ENCODE measurements around the gene TMEM117. TPM values are rescaled to one million over a fixed set of nuclear protein-coding genes. Genes with fewer than 3 reads are reported as not detected.
A peak's percentile ranks its signal among the peaks of the same experiment; 100 is the strongest.
"Not testable (repeated sequence)": the region's sequence is repeated elsewhere in the genome, so short reads cannot be mapped to it uniquely, and the experiment has no call there.

The TMEM117 gene
- total RNA-seq, 1 donor from 2014 or later, result 4.0 TPM

DNA sequence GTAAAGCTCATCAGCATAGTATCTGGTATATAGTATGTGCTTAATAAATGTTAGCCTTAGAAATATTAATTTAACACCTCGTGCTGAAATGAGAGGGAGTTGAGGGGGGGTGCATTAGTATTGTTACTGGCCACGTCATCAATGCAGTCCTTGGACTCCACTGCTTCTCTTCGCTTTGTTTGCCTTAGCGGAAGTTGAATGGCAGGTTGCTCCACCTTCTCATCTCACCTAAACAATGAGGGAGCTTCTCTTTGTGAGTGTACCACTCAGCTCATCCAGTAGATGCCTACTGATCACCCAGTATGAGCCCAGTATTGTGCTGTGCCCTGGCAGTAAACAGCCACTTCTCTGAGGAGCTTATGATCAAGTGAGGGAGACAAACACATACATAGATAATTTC, 4.5 kb downstream of the TMEM117 start:
- DNase-seq (ENCODE audit: low read depth in 2 of 2), result no peak

DNA sequence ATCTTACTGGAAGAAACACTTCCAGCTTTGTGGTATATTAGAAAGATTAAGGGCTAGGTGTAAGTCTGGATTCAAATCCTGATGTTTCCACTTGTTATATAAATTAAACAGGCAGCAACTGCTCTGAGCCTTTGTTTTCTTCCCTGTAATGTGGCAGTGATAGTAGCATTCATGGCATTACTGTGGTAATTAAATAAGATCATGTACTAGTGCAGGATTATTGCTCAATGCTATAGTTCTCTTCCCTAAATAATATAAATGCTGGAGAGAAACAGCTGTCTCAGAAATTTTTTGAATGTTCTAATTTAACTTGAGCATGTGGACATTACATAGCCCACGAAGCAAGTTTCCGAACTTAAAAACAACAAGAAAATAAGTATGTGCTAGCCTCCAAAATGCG, 5.4 kb downstream of the TMEM117 start:
- no peak for DNase-seq (ENCODE audit: low read depth in 2 of 2)

DNA sequence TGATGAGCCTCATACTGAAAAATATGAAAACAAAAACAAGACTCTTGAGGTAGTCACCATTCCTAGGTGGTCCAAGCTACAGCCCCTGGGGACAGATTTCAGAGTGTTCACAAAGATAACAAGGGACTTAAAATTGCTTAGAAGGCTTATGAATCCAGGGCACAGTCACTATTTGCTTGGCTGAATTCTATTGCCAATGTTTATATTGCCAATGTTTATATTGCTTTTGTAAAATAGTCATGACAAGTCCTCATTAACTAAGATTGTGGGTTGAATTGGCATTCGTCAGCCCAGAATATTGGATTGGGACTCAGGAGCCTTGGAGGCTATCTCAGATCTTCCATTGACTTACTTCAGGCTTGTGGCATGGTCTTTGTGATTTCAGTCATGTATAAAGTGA, 6.4 kb downstream of the TMEM117 start:
- DNase-seq (ENCODE audit: low read depth in 2 of 2), result no peak

DNA sequence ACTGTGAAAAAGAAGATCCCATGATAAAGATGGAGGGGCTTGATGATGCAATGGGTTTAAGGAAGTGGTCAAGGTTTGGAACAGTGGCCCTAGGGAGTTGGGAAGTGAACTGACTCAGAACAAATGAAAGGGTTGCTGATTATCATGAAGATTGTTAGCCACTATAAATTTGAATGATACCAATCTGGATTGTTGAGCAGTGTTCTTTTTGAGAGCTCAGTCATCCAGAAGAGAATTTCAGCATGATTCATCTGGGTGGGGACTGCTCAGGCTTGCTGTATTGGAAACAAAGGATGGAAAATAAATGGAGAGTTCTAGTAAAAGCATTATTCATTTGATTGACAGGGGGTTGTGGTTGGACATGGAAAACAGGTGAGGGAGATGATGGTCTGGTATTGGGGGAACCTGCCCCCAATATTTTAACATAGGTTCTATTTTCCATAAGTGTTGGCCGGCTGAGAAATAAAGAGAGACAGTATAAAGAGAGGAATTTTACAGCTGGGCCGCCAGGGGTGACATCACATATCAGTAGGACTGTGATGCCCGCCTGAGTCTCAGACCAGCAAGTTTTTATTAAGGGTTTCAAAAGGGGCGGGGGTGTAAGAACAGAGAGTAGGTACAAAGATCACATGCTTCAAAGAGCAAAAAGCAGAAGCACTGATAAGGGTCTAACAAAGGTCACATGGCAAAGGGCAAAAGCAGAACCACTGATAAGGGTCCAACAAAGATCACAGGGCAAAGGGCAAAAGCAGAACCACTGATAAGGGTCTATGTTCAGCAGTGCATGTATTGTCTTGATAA, 11.7 kb downstream of the TMEM117 start:
- DNase-seq (ENCODE audit: low read depth in 2 of 2), result not testable (repeated sequence)

DNA sequence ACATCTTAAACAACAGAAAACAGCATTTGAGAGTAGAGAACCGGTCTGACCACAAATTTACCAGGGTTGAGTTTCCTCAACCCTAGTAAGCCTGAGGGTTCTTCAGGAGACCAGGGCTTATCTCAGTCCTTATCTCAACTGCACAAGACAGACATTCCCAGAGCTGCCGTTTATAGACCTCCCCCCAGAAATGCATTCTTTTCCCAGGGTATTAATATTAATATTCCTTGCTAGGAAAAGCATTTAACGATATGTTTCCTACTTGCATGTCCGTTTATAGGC, 12.3 kb downstream of the TMEM117 start:
- DNase-seq (ENCODE audit: low read depth in 2 of 2), result no peak

DNA sequence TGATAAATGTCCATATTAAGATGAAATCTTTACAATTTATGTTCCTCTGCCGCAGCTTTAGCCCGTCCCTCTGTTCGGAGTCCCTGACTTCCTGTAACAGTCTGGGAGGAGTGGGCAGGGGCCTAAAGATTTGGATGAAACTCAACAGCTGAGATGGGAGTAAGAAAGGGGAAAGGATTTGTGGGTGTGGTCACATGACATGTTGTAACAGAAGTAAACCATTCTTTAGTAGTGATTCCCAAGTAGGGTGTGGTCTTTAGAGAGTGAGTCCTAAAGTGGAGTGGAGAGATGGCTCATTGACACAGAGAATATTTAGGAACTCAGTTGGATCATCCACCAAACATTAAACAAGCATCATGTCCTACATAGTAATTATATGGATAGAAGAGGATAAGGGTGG, 12.9 kb downstream of the TMEM117 start:
- no peak for DNase-seq (ENCODE audit: low read depth in 2 of 2)

DNA sequence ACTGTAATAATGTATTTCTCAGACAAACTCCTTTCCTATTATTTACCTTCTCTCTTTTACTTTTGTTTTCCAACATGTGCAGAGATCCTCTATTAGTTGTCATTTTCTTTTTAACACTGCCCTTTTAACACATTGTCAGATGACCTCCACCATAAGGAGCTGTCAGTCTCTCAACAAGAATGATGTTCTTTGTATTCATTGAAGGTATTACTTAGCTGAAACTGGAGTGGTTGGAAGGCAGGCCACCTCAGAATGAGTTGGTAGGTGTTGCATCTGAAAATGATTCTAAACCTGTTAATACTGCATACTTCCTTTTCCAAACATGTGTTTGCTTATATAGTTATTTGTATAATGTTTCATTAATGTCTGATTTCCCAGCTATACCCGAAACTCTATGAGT, 16.9 kb downstream of the TMEM117 start:
- no peak for DNase-seq (ENCODE audit: low read depth in 2 of 2)

DNA sequence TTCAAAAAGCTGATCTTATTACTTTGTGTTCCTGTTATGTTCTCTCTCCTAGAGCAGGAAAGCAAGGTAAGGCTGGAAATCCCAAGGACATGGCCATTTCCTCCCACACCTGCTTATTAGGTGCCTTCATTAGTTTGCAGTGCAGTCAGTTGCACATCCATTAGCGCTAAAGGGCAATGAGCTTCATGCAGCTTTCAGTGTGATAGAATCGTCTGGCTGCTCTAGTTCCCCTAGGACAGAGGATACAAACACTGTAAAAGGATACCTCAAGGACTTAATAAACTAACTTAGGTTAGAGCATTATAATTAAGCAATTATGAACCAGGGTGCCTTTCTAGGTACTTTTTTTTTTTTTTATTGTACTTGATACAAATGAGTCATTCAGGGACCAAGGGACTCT, 21.1 kb downstream of the TMEM117 start:
- DNase-seq (ENCODE audit: low read depth in 2 of 2), result no peak

DNA sequence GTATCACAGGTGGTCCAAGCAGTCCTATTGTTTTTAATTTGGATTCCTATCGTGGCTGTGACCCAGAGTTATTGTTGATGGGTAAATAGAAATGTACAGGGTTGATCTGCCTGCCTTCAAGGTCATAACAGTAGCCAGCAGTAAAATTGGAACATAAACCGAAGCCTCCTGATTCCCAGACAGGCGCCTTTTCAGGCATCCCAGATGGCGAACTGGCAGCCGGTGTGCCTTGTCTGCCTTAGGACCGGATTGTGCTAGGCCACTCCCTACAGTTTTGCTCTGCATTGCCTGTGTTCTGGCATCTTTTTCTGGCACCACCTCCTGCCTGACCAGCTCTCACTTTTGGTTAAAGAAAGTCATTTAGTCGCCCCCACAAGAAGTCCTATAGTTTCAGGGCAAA, 22.2 kb downstream of the TMEM117 start:
- DNase-seq (ENCODE audit: low read depth in 2 of 2), result no peak

DNA sequence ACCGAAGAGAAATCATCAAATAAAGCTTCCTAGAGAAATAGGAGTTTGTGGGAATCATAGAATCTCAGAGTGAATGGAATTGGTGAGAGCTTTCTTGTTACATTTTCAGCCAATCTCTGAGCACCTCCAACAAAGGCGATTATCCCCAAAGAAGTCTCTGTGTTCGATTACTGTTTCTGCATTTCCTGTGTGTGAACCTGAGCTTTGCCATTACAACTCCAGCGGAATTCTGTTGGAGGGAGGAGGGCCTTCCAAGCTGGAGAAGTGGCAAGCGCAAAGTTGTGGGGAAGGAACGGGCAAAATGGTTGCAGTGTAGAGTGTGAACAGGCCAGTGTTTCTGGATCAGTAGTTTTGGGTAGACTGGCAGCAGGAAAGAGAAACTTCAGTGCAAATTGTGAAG, 23.1 kb downstream of the TMEM117 start:
- DNase-seq (ENCODE audit: low read depth in 2 of 2), result no peak

DNA sequence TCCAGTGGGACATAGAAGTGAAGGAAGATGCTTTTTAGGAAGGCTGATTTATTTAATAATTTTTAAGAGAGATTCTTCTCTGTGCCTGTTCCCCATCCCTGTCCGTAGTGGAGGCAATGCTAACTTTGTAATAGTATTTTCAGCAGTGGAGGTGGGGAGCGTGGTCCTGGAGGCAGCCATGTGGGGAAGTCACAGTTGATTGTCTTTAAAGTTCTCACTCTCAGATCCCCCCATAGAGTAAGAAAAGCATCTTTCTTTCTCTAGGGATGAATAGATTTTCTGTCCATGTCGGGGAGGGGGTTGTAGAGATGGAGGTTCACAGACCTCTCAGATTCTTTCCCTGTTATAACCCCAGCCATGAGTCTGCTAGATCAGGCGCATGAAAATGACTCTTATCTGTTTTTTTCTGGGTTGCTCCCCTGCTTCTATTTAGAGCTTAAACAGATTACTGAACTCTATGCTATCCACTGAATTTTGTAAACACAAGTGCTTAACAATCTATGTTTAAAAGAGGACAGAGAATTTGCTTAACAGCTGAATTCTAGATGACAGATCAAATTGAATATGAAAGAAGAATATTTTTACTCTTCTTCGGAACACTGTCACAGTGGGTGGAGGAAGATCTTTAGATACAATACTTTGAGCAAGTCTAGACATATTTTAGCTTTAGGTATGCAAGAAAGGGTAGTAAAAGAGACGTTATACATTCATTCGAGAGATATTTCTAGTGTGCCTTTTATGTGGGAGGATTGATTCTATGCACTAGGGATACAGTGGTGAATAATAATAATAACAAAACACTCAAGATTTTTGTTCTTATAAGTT, 25.3 kb downstream of the TMEM117 start:
- no peak for DNase-seq (ENCODE audit: low read depth in 2 of 2)

DNA sequence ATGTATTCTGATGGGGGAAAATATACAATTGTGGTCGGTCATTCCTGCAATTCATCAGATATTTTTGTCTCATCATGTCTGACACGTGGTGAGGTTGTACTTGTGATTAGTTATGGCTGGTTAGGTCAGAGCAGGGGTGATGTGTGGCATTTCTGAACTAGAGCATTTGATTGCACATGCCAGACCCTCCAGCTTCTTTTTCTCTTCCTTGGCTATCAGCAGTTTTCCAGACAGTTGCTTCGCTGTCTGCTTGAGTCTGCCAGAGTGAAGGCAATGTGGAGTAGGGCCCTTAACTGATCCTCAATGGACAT, 25.9 kb downstream of the TMEM117 start:
- DNase-seq (ENCODE audit: low read depth in 2 of 2), result no peak

DNA sequence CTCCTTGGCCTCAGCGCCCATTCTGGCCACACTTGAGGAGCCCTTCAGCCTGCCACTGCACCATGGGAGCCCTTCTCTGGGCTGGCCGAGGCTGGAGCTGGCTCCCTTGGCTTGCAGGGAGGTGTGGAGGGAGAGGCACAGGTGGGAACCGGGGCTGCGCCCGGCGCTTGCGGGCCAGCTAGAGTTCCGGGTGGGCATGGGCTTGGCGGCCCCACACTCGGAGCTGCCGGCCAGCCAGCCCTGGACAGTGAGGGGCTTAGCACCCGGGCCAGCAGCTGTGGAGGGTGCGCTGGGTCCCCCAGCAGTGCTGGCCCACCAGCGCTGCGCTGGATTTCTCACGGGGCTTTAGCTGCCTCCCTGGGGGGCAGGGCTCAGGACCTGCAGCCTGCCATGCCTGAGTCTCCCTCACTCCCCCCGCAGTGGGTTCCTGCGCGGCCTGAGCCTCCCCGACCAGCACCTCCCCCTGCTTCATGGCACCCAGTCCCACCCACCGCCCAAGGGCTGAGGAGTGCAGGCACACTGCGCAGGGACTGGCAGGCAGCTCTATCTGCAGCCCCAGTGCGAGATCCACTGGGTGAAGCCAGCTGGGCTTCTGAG, 28.0 kb downstream of the TMEM117 start:
- DNase-seq (ENCODE audit: low read depth in 2 of 2), result no peak

DNA sequence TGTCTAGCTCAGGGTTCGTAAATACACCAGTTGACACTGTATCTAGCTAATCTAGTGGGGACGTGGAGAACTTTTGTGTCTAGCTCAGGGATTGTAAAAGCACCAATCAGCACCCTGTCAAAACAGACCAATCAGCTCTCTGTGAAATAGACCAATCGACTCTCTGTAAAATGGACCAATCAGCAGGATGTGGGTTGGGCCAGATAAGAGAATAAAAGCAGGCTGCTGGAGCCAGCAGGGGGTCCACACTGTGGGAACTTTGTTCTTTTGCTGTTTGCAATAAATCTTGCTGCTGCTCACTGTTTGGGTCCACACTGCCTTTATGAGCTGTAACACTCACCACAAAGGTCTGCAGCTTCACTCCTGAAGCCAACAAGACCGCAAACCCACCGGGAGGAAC, 28.7 kb downstream of the TMEM117 start:
- not testable (repeated sequence) for DNase-seq (ENCODE audit: low read depth in 2 of 2)

DNA sequence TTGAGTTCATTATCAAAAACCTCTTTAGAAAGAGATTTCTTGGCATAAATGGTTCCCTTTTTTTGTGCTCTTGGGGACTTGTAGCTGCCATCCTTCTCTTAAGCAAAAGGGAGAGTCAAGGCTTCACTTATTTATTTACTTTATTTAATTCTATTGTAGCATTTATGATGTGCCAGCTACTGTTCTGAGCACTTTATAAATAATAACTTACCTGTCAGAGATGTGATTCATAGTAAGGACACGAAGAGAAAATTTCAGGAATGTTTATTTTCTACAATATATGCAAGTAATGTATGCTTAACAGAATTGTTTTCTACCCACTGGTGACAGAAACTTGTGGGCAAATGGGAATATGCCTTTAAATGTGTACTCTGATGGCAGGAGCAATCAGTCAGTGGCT, 33.3 kb downstream of the TMEM117 start:
- DNase-seq (ENCODE audit: low read depth in 2 of 2), result no peak

DNA sequence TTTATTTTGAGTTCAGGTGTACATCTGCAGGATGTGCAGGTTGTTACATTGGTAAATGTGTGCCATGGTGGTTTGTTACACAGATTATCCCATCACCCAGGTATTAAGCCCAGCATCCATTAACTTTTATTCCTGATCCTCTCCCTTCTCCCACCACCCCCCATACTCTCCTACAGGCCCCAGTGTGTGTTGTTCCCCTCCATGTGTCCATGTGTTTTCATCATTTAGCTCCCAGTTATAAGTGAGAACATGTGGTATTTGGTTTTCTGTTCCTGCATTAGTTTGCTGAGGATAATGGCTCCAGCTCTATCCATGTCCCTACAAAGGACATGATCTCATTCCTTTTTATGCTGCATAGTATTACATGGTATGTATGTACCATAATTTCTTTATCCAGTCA, 33.9 kb downstream of the TMEM117 start:
- not testable (repeated sequence) for DNase-seq (ENCODE audit: low read depth in 2 of 2)

DNA sequence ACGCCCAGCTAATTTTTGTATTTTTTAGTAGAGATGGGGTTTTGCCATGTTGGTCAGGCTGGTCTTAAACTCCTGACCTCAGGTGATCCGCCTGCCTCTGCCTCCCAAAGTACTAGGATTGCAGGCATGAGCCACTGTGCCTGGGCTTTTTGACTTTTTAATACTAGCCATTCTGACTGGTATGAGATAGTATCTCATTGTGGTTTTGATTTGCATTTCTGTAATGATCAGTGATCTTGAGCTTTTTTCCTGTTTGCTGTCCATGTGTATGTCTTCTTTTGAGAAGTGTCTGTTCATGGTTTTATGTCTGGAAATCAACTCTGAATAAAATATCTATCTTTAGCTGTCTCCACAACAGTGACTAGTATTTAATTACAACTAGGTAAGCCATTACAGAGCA, 35.4 kb downstream of the TMEM117 start:
- not testable (repeated sequence) for DNase-seq (ENCODE audit: low read depth in 2 of 2)

DNA sequence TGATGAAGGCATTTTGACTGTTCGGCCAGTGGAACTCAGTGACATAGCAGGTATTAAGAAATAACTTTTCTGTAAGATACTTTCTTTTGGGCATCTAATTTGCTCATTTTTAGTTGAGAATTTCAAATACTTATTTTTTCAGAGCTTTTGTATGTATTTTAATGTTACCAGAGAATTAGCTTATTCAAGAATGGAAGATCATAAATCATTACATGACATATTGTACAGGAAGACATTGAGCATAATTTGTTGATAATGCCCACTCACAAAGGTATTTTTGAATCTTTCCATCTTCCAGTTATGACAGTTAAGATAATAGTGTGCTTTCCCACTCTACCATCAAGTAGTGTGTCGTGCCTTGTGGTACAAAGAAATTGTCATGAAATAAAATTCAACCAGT, 36.5 kb downstream of the TMEM117 start:
- DNase-seq (ENCODE audit: low read depth in 2 of 2), result no peak

DNA sequence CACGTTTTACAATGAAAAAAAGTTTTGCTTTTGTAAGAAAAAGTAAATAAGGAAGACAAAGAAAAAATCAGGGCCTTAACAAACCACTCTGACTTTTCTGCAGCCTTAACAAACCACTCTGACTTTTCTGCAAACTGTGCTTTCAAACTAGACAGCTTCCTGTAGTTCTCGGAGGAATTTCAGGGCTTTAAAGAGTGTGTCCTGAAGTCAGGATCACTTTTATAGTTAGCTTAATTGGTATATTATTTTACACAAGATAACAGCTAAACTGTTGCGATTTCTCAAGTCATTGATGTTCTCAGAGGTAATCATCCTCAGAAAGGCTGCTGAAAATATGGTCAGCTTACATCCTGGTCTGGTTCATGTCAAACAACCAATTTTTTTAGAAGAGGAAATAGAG, 42.2 kb downstream of the TMEM117 start:
- DNase-seq (ENCODE audit: low read depth in 2 of 2), result no peak

DNA sequence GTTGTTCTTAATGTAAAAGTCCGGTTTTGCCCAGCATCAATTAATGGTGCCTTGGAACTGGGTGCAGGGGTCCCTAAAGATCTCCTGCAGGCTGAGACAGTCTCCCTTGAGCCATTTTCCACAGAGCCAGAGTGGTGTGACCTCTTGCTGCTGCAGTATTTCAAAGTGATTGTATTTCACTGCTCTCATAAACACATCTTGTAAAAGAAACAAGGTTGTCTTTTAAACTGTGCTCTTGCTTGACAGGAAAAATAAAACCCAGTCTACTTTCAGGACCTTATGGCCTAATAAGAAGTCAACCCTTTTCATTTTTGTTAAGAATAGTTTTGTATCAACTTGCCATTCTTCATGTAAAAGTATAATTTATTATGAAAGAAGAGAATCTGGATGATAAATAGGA, 44.7 kb downstream of the TMEM117 start:
- no peak for DNase-seq (ENCODE audit: low read depth in 2 of 2)

DNA sequence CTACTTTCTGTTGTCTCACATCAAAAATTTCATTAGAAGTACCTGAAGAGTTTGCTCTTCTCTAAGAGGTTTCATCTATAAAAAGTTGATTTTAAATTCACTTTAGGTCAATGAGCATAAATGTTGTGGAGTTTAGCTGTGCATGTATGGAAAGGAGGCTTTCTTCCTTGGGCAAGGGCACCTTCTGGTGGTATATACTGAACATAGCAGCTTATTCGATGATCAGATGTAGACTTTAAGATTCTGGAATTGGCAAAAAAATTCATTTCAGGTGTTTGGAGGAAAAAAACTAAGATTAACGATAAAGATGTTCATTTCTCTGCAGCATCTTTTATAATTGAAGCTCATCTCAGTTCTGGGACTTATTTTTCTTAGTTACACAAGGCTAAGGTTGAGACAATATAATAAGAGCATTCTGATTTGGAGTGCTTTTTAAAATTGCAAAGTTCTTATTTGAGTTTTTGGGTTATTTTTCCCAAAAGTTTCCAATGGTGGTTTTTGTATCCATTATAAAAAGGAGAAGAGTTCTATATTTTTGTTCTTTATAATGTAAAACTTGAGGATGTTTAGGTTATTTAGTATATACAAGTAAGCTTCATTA, 46.8 kb downstream of the TMEM117 start:
- peak; percentile 46 to 67 for DNase-seq (ENCODE audit: low read depth in 2 of 2)

DNA sequence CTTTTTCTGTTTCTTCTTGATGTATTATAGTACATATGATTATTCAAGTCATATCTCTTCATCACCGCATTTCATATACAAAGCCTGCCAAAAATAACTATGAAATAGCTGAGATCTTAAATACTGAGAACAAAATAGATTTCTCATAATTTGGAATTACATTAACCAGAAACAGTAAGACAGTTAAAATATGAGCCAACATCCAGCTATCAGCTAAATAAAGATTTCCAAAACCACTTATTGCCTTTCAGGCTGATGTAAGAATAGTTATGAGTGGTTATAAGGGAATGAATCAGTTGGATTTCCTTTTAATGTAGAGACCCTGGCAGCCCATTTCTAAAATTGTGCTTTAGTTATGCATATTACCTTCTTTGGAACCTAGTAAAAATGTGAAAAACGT, 47.4 kb downstream of the TMEM117 start:
- DNase-seq (ENCODE audit: low read depth in 2 of 2), result no peak

DNA sequence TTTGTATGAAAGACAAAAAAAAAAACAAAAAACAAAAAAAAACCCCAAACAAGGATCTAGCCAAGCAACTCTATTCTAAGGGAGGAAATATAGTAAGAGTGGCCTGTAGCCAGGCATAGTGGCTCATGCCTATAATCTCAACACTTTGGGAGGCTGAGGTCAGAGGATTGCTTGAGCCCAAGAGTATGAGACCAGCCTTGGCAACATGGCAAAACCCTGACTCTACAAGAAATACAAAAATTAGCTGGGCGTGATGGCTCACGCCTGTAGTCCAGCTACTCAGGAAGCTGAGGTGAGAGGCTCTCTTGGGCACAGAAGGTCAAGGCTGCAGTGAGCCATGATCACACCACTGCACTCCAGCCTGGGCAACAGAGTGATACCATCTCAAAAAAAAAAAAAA, 47.9 kb downstream of the TMEM117 start:
- DNase-seq (ENCODE audit: low read depth in 2 of 2), result no peak
